Right lobe of liver (tissue), 4 donors: ENCODE results near the gene FBXL19.

ENCODE experiments used
- CTCF ChIP-seq, 4 donors: fragments of 200-600 bp in 3 of 4; fragments of 450-650 bp in 1 of 4; IDR thresholded peaks; one replicate each; pipeline versions ENCODE4 v1.5.1 to v1.8.0; 2016 to 2022; ENCODE audit warnings: antibody characterized with exemption in 4 of 4, mild to moderate bottlenecking in 2 of 4
- POLR2A ChIP-seq: fragments of 450-650 bp; IDR thresholded peaks from one replicate; pipeline ENCODE4 v1.6.1; 2017; ENCODE audit warnings: antibody characterized with exemption, mild to moderate bottlenecking
- donor health status: DM: no; HTN: no; CAD: no.
- donor health status: DM: no; HTN: no; CAD: no.
- donor health status: DM: no; HTN: yes; CAD: no.

GRCh38 chr16:30953111-30953510 is 29.7 kb downstream of the FBXL19 start:
- TF ChIP-seq CTCF (IDR thresholded peaks at IDR 0.05) (no peak), POLR2A (no peak)
